ENCODE data around the gene ITPA. TPM values are rescaled to one million over a fixed set of nuclear protein-coding genes. Genes with fewer than 3 reads are reported as not detected.

Gene ITPA
- total RNA-seq, 2 donors from 2014 or later = 39.5 to 41.4 TPM

DNA sequence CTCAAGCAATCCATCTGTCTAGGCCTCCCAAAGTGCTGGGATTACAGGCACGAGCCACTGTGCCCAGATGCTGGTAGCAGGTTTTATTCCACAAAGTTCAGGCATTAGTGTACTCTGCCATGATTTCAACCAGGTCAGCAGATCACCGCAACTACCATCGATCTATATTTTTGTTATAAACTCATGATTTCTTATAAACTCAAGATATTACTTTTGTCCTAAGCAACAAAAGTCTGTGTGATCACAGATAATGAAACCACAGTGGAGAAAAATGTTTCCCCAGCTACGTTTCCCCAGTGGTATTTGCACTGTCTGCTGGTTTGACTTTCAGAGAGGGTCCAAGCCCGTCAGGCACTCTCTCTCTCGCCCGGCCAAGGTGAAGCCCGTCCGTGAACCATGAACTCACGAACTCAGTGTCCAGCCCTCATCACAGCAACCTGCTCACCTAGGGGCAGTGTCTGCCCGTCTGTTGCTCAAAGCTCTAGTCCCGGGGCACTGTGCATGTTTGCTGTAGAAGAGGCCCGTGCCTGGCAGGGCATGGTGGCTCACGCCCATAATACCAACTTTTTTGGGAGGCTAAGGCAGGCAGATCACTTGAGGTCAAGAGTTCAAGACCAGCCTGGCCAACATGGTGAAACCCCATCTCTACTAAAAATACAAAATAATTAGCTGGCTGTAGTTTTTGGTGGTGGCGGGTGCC is 22.7 kb downstream of the ITPA start:
- ATAC-seq = no peak
- H3K4me3 Mint-ChIP-seq = no peak overlapping the region

DNA sequence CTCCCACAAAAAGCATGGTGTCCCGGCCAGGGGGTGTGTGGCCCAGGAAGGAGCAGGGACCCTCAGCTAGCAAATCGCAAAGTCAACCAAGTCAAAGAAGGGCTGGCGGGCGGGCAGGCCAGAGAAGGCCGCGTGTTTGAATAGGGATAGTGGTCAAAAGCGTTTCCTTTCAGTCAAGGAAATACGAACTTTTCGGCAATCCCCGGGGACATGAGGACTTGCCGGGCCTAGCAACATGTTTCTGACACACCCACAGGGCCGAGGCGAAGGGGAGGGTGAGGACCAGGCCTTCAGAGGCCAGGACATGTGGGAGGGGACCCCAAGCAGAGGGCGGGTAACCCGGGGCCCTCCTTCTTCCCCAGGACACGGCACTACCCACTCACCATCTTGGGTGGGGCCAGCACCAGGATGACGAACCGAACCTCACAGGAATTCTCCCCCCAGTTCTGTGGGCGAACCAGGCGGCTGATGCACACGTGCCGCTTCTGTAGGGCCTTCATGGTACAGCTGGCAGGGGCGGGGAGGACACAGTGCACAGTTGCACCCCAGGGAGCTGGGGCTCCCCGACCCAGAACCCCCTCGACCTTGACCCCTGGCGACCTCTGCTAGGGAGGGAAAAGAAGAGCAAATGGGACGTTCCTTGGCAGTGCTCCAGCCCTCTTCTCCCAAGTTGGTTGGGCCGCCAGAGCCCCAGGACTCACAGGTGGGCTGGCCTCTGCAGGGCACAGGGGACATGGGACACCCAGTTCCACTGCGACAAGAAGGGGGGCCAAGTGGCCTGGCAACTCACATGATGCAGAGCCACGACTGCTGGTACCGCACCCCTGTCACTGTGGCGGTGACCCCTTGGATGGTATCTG is 24.1 kb downstream of the ITPA start:
- DNase-seq (no peak), ATAC-seq (no peak)
- peaks cover 33% of the 10 kb centered on the region for H3K27me3 Mint-ChIP-seq
- no peak overlapping the region for H3K4me3 Mint-ChIP-seq
- H3K36me3 Mint-ChIP-seq (ENCODE audit: low read depth) = no peaks in the 10 kb centered on the region
- H3K9me3 ChIP-seq (ENCODE audit: control insufficient read depth, low read length, poor library complexity, severe bottlenecking) = no peaks in the 10 kb centered on the region
- H3K4me1 Mint-ChIP-seq = no peaks in the 10 kb centered on the region
- H3K27ac Mint-ChIP-seq = no peak overlapping the region

More for the DNA sequence above, 22.7 kb downstream of the ITPA start:
- H3K36me3 Mint-ChIP-seq (ENCODE audit: low read depth) = no peaks in the 10 kb centered on the region
- no peak overlapping the region for H3K27ac Mint-ChIP-seq
- H3K9me3 ChIP-seq (ENCODE audit: control insufficient read depth, low read length, poor library complexity, severe bottlenecking) = no peaks in the 10 kb centered on the region
- peaks cover 24% of the 10 kb centered on the region for H3K27me3 Mint-ChIP-seq
- H3K4me1 Mint-ChIP-seq = no peaks in the 10 kb centered on the region
- DNase-seq = no peak

DNA sequence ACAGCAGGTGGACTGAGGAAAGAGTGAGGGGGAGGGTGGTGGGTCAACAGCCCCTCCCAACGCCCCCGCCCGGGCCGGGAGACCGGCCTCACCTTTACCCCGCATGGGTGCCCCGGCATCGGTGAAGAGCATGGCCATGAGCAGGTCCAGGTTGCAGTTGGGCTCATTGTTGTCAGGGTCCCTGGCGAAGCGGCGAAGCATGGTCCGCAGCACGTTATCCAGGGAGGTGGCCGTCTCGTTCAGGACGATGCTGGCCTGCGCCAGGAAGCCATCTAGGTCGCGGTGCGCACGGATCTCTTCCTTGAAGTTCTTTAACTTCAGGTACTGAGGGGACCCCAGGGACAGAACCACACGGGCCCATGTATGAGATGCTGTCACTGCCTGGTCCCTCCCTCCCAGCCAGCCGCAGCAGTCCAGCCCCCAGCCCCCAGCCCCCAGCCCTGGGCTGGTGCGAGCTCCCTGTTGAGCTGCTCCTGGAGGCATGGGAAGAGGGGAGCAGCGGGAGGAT is 24.7 kb downstream of the ITPA start:
- ATAC-seq = no peak
- DNase-seq = no peak
- Mint-ChIP-seq H3K27me3 (peaks cover 33% of the 10 kb centered on the region), H3K27ac (no peak overlapping the region), H3K4me3 (no peak overlapping the region), H3K4me1 (no peaks in the 10 kb centered on the region), H3K36me3 (ENCODE audit: low read depth) (no peaks in the 10 kb centered on the region)
- H3K9me3 ChIP-seq (ENCODE audit: control insufficient read depth, low read length, poor library complexity, severe bottlenecking) = no peaks in the 10 kb centered on the region

DNA sequence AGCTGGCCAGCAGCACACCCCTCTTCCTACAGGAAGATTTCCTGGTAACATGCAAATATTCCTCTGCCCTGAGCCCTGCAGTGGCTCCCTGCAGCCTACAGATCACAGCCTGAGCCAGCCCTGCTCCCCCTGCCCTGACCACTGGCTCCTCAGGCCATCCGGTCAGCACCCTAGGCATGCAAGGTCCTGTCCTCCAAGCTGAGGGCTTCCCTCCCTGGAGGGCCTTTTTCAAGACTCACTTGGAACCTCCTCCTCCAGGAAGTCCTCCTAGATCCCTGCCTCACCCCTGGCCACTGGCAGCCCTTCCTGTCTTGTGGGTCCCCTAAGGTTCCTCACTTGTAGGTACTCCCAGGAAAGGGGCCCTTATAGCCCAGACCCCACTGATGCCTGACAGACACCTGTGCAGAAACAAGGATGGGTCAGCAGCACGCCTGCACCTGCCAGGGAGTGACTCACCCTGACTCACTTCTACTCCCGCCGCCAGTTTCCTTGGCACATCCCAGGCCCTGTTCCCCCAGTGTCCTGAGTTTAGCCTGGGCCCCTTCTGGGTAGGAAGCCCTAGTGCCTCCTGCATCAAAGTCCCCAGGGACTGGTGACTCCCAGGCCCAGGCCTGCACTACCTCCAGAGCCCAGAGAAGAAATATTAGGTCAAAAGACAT is 26.5 kb downstream of the ITPA start:
- Mint-ChIP-seq H3K4me1 (peaks cover 6% of the 10 kb centered on the region), H3K4me3 (no peak overlapping the region), H3K36me3 (ENCODE audit: low read depth) (peaks cover 4% of the 10 kb centered on the region), H3K27ac (no peak overlapping the region), H3K27me3 (peaks cover 41% of the 10 kb centered on the region)
- no peak for ATAC-seq
- DNase-seq = no peak
- H3K9me3 ChIP-seq (ENCODE audit: control insufficient read depth, low read length, poor library complexity, severe bottlenecking) = no peaks in the 10 kb centered on the region

DNA sequence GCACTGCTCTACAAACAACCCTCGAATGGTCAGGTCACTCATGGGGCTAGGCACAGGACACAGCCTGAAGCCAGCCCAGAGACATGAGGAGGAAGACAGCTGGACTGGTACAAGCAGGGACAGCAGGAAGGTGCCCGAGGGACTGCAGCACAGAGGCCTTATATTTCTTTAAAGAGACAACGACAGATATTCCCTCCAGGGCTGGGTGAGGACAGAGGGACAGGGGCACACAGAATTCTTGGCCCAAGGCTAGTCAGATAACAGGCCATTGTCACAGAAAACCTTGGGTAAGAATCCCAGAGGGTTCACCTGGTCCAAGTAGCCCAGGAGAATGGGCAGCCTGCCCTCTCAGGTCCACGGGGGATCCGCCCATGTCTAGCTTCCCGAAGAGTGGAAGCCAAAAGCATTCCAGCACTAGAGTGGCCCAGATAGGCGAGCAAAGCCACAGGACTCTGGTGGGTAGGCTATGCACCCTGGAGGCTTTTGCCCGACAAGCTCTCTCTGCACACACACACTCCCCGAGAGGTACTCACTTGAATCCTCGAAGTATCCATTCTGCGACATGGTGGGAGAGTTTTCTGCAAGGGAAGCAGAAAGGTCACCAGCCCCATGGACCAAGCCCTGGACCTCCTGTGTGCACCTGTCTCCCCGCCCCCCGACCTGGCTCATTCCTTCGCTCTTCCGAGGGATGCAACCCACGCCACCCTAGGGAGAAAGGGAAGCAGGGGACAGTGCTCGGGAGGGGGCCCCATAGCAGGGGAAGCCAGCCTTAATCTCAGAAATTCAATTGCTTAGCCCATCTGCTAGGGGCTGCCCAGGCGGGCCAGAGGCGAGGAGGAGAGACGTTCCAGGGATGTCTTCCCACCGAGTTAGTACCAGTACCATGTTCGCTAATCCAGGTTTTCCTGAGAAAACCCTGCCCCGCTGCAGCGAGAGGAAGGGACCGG is 28.0 kb downstream of the ITPA start:
- H3K36me3 Mint-ChIP-seq (ENCODE audit: low read depth) = peaks cover 4% of the 10 kb centered on the region
- H3K27ac Mint-ChIP-seq = no peak overlapping the region
- peaks cover 51% of the 10 kb centered on the region for H3K27me3 Mint-ChIP-seq

DNA sequence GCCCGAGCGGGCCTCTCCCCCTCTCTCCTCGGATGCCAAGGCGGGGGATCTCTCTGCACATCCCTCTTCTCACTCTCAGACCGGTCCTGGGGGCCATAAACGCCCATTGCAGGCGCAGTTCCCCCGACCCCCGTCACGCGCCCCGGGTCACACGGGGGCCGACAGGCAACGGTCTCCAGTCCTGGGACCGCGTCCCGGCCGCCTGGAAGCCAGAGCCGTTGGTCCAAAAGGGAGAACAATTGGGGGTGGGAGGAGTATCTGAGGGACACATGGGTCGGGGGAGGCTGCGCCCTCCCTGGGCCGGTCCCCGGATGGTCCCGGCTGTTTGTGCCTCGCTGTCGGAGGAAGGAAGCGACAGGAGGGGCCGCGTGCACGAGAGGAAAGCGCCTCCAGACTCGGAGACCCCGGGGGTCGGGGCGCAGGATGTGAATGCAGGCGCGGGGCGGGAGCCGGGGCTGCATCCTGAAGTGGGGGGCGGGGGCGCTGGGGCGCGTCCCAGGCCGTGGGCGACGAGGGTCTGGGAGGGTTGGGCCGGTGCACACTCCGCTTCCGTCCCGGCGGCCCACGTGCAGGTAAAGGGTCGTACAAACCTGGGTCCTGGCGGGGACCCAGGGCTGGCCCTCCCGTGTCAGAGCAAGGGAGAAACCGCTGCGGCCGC is 28.8 kb downstream of the ITPA start:
- peaks cover 4% of the 10 kb centered on the region for H3K36me3 Mint-ChIP-seq (ENCODE audit: low read depth)
- peak overlapping the region; percentile 88 for H3K4me3 Mint-ChIP-seq
- H3K9me3 ChIP-seq (ENCODE audit: control insufficient read depth, low read length, poor library complexity, severe bottlenecking) = no peaks in the 10 kb centered on the region
- H3K27ac Mint-ChIP-seq = no peak overlapping the region
- ATAC-seq = no peak
- no peak for DNase-seq
- peaks cover 55% of the 10 kb centered on the region for H3K27me3 Mint-ChIP-seq
- peaks cover 6% of the 10 kb centered on the region for H3K4me1 Mint-ChIP-seq

More for the DNA sequence above, 28.0 kb downstream of the ITPA start:
- Mint-ChIP-seq H3K4me1 (peaks cover 6% of the 10 kb centered on the region), H3K4me3 (peak overlapping the region; percentile 88)
- no peak for ATAC-seq
- H3K9me3 ChIP-seq (ENCODE audit: control insufficient read depth, low read length, poor library complexity, severe bottlenecking) = no peaks in the 10 kb centered on the region
- no peak for DNase-seq

DNA sequence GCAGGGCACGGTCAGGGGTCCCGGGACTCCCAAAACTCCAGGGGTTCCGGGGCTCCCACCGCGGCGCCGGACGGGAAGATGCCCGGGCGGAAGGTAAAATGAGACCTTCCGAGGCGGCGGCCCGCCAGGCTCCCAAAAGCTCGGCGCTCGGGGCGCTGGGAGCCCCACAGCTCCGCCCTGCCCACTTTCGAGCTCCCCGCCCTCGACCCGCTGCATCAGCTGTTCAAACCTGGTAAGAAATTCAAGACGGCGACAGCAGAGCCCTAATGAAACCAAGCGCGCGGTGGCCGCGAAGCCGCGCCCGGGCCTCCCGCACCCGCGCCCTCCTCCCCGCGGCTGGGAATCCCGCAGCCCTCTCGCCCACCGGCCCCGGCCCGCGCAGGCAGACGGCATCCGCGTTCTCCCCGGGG is 29.3 kb downstream of the ITPA start:
- Mint-ChIP-seq H3K4me1 (peaks cover 6% of the 10 kb centered on the region), H3K27ac (no peak overlapping the region), H3K27me3 (peaks cover 55% of the 10 kb centered on the region), H3K4me3 (peak overlapping the region; percentile 88), H3K36me3 (ENCODE audit: low read depth) (peaks cover 4% of the 10 kb centered on the region)
- no peaks in the 10 kb centered on the region for H3K9me3 ChIP-seq (ENCODE audit: control insufficient read depth, low read length, poor library complexity, severe bottlenecking)
- DNase-seq = peak in 1 of 3 donors; percentile 18
- peak; percentile 76 for ATAC-seq

DNA sequence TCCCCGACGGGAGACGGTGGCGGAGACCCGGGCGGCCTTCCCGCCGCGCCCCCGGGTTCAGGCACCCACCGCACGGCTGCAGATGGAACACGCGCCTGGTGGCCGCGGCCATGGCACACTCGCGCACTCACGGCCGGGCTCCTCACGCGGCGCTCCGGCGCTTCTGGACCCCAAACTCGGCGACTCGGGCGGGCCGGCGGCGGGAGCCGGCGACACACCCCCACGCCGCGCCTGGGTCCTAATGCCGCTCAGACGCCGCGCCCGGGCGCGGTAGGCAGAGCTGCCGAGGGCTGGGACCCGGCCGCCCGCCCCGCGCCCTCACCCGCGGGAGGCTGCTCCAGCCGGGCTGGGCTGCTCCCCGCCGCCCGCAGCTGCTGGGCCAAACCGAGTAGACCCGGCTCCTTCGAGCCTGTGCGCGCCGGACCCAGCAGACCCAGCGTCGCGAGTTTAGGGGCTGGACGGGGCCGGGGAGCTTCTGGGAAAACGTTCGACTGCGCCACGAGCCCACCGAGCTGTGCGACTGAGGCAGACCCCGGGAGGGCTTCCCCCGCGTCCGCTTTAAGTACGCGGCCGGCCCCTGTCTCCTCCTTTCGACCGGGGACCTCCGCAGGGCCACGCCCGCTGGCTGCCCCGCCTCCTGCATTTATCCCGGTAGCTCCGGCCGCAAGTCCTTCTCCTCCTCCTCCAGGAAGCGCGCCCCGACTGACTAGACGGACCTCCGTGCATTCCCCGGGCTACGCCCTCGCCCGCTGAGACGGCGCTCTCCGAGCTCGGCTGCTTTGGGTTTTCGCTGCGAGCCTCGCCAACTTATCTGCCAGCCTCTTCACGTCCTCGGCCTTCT is 29.9 kb downstream of the ITPA start, which contains the start of gene SLC4A11:
TSS of gene SLC4A11 (minus strand) at position 165 of the 841 bp plus-strand sequence. CDS start at position 112, 53 bp downstream.
- no peak for DNase-seq
- Mint-ChIP-seq H3K4me3 (peak within 1 kb of the TSS; percentile 95), H3K4me1 (peaks cover 7% of the 10 kb centered on the region), H3K27me3 (peaks cover 55% of the 10 kb centered on the region), H3K36me3 (ENCODE audit: low read depth) (peaks cover 4% of the 10 kb centered on the region), H3K27ac (no peak within 1 kb of the TSS)
- H3K9me3 ChIP-seq (ENCODE audit: control insufficient read depth, low read length, poor library complexity, severe bottlenecking) = no peaks in the 10 kb centered on the region
- ATAC-seq = peak; percentile 74

DNA sequence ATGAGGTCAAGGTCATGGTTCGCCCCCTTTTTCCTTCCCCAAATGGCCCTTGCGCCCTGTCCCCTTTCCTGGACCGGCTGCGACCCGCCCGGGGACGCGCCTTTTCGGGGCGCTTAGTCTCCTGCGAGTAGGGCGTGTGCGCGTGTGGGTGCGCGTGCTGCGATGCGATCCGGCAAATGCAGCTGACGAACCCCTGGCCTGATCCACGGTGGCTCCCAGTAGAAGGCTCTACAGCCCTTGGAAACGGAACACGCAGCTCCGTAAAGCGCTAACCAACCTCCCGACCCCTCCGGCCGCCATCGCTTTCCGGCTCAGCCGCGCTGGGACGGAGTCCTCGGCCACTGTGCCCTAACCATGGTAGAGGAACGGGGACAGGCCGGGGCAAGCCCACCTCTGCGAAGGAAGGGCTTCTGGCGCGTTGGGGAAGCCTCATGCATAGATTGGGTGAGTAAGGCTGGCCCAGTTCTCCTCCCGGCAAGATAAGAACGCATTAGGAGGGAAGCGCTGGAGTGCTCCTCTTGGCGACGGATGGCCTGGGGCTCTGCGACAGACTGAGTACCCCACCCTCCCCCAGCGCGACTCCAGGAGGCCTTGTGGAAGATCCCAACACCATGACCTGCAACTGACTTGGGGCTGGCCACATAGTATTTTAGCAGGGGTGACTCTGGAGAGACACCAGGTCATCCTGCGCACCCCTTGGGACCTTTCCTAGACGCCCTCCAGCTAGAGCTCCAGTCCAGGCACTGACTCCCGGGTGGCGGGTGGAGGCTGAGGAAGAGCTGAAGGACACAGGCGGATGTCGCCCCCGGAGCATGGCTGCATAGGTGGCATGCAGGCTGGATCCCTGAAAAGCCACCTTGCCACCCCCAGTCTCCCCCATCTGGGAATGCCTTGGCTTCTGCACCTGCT is 30.8 kb downstream of the ITPA start:
- Mint-ChIP-seq H3K36me3 (ENCODE audit: low read depth) (peaks cover 4% of the 10 kb centered on the region), H3K4me1 (peaks cover 8% of the 10 kb centered on the region), H3K27ac (no peak overlapping the region), H3K4me3 (peak overlapping the region; percentile 95), H3K27me3 (peaks cover 50% of the 10 kb centered on the region)
- peak; percentile 27 for ATAC-seq
- H3K9me3 ChIP-seq (ENCODE audit: control insufficient read depth, low read length, poor library complexity, severe bottlenecking) = no peaks in the 10 kb centered on the region
- DNase-seq = no peak

DNA sequence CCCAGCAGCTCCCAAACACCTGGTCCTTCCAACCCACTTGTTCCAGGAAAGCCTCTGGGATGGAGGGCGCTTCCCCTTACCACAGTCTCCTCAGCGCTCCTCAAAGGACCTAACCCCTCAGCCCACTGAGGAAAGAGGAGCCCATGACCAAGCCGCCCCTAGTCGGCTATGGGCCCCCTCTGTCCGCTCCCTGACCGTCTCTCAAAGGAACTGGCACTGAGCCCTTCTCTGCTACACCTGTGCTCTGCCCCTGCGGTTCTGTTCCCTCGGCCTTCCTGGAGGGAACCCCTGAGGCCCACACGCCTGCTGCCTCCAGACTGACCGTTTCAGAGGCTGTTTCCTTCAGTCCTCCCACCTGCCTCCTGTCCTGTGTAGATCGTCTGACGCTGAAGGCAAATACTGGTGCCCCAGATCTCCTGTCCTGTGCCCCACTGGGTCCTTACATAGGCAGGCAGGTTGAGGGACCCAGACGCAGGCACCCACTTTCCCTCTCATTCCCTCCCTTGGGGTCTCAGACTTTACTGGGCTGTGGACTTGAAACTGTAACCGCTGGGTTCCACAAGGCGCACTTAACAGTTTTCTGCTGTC is 31.6 kb downstream of the ITPA start:
- ATAC-seq (no peak), DNase-seq (no peak)
- no peaks in the 10 kb centered on the region for H3K9me3 ChIP-seq (ENCODE audit: control insufficient read depth, low read length, poor library complexity, severe bottlenecking)
- H3K4me1 Mint-ChIP-seq = peaks cover 8% of the 10 kb centered on the region
- peaks cover 4% of the 10 kb centered on the region for H3K36me3 Mint-ChIP-seq (ENCODE audit: low read depth)
- peaks cover 42% of the 10 kb centered on the region for H3K27me3 Mint-ChIP-seq
- H3K4me3 Mint-ChIP-seq = peak overlapping the region; percentile 73
- no peak overlapping the region for H3K27ac Mint-ChIP-seq
